ENCODE data around the gene UXT.

UXT gene

DNA sequence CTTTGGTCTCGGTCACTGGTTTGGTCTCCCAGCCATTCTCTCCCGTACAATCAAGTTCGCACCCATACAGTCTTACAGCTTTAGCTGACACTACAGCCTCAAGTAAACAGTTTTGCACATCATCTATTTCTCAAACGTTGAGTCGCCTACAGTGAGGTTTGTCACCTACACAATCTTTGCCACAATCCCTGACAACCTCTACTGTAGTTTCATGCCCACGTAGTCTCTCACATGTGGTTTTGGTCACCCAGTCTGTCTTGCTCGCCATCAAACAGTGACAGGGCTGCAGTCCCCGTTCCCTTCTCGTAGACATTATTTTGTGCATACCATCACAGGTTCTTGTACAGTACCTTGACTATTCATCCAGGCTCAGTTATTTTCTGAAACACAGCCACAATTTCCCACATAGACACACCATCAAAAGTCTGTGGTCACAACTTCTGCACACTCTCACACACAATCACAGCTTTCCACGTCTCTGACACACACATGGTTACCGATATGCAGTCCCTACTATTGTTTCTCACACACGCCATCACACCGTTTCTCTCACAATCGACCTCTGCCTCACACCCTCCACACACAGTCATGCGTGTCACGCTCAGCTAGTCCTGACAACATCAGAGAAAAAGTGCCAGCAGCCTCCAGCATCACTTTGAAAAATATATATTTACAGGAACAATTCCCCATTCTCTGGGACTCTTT lies 24.0 kb downstream of the UXT start:
- Histone ChIP-seq H3K9me3 (ENCODE audit: control insufficient read depth, low read length) (no peaks in the 10 kb centered on the region), H3K27ac (ENCODE audit: insufficient read depth, low read depth, low read length, poor library complexity, severe bottlenecking) (no peak overlapping the region), H3K4me3 (ENCODE audit: insufficient read depth, low read depth, low read length) (no peak overlapping the region), H3K4me1 (ENCODE audit: control insufficient read depth, insufficient read depth, low read length) (peaks cover 4% of the 10 kb centered on the region), H3K27me3 (ENCODE audit: control insufficient read depth, insufficient read depth, low read length, poor library complexity, severe bottlenecking) (no peaks in the 10 kb centered on the region), H3K36me3 (ENCODE audit: control insufficient read depth, insufficient read depth, low read length) (peaks cover 10% of the 10 kb centered on the region)
- WGBS, 2 experiments: 94 to 96% methylated on average over 16 of the region's 16 CpGs

DNA sequence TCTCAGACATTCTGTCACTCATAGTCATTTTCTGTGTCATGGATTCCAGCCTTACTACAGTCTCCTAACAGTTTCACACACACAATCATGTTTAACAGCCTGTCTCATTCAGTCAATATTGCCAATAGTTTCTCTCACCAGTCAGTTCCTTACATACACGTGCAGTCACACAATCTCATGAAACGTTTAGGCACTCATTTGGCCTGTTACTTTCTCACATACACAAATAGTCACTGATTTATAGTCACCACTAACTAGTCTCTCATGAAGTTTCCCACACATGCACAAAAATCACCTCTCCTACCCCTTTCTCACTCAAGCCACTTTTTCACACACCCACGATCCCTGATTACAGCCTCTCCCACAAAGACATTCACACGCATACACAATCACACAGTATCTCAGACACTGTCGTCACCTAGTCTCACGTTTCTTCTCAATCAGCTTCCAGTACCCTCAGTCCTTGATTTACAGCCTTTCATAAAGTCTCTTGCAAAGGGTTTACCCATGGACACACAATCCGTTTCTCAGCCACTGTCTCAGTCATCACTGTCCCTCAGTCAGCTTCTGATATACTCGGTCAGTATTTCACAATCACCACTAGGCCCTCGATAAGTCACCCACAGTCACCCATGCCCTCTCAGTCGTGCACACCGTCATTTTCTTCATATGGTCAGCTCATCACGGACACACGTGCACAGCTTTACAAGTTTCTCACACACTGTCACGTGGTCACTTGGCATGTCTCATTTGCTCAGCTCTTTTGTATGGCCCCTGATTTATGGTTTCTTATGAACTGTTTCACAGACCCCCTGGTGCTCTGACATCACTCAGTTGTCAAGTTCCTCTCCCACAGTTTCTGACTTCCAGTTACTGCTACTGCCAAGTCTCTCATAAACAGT lies 25.0 kb downstream of the UXT start:
- H3K27me3 ChIP-seq (ENCODE audit: control insufficient read depth, insufficient read depth, low read length, poor library complexity, severe bottlenecking): no peaks in the 10 kb centered on the region
- peaks cover under 1% of the 10 kb centered on the region for H3K36me3 ChIP-seq (ENCODE audit: control insufficient read depth, insufficient read depth, low read length)
- H3K4me3 ChIP-seq (ENCODE audit: insufficient read depth, low read depth, low read length): no peak overlapping the region
- no peak overlapping the region for H3K27ac ChIP-seq (ENCODE audit: insufficient read depth, low read depth, low read length, poor library complexity, severe bottlenecking)
- 86 to 89% methylated on average over 14 of the region's 14 CpGs for WGBS, 2 experiments
- H3K4me1 ChIP-seq (ENCODE audit: control insufficient read depth, insufficient read depth, low read length): peaks cover 4% of the 10 kb centered on the region
- no peaks in the 10 kb centered on the region for H3K9me3 ChIP-seq (ENCODE audit: control insufficient read depth, low read length)

DNA sequence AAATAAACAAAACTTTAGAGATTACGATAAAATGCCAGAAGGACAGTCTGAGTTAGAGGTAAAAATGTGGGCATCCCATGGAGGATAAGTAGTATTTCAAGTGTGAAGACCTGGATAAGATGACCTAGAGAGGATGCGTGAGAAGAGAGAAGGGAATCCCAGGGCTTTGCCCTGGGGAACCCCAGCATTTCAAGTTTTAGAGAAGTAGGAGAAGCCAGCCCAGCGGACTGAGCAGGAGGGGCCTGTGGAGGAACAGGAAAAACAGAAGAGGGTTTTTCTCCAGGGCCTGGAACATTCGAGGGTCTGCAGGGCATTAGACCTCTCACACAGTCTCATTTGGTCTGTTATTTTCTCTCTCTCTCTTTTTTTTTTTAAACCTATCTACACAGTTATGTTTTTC lies 26.3 kb downstream of the UXT start:
- H3K4me3 ChIP-seq (ENCODE audit: insufficient read depth, low read depth, low read length): no peak overlapping the region
- no peak overlapping the region for H3K27ac ChIP-seq (ENCODE audit: insufficient read depth, low read depth, low read length, poor library complexity, severe bottlenecking)
- peaks cover 4% of the 10 kb centered on the region for H3K4me1 ChIP-seq (ENCODE audit: control insufficient read depth, insufficient read depth, low read length)
- WGBS, 2 experiments: 67 to 71% methylated on average over 4 of the region's 4 CpGs
- H3K27me3 ChIP-seq (ENCODE audit: control insufficient read depth, insufficient read depth, low read length, poor library complexity, severe bottlenecking): no peaks in the 10 kb centered on the region
- H3K36me3 ChIP-seq (ENCODE audit: control insufficient read depth, insufficient read depth, low read length): no peaks in the 10 kb centered on the region
- no peaks in the 10 kb centered on the region for H3K9me3 ChIP-seq (ENCODE audit: control insufficient read depth, low read length)

DNA sequence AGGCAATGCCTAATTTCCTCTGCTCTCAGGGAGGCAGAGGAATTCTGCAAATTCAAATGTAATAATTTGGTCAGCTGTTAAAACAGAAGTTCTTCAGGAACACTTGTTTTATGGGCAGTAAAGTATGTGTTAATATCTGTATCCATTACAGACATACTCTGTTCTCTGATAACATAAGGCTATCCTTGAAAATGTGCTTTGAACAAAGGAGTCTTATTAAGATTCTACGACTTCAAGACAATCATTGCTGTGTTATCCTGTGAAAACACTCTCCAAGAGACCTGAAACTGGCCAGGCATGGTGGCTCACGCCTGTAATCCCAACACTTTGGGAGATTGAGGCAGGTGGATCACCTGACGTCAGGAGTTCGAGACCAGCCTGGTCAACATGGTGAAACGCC lies 27.3 kb downstream of the UXT start:
- Histone ChIP-seq H3K4me3 (ENCODE audit: insufficient read depth, low read depth, low read length) (no peak overlapping the region), H3K9me3 (ENCODE audit: control insufficient read depth, low read length) (no peaks in the 10 kb centered on the region), H3K4me1 (ENCODE audit: control insufficient read depth, insufficient read depth, low read length) (peaks cover 1% of the 10 kb centered on the region), H3K27me3 (ENCODE audit: control insufficient read depth, insufficient read depth, low read length, poor library complexity, severe bottlenecking) (no peaks in the 10 kb centered on the region), H3K36me3 (ENCODE audit: control insufficient read depth, insufficient read depth, low read length) (no peaks in the 10 kb centered on the region), H3K27ac (ENCODE audit: insufficient read depth, low read depth, low read length, poor library complexity, severe bottlenecking) (no peak overlapping the region)
- 94 to 97% methylated on average over 5 of the region's 5 CpGs for WGBS, 2 experiments

DNA sequence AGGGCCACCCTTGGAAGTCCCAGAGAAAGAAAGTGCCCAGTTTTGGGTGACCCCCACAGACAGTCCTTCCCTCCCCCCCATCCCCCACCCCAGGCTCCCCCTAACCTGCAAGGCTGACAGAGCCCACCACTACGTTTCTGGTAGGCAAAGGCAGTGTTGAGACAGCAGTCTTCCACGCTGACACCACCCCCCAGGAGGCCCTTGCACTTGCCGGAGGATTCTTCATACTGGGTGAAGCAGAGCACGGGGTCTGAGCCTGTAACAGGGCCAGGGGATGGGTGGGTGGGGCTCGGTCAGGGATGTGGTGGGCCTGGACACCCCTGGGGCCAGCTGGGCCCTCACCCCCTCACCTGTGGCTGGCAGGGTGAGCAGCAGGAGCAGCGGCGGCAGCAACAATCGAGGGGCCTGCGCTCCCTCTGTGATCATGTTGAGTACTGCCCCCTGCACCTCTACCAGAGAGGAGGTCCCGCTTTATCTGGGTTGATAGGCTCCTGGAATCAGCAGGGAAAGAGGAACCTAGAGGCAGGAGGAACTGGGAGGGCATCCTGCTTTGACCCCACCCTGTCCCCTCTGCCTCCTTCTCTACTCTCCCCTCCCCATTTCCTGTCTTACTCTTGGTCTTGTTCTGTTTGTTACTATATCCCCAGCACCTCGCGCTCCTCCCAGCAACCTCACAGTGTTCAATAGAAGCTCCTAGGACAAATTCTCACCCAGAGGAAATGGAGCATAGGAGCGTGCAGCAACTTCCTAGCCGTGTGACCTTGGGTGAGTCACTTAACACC lies 29.4 kb downstream of the UXT start, which contains the start of gene CFP:
Gene CFP (minus strand): TSS at position 512 of the 782 bp plus-strand sequence. CDS start 86 bp downstream, at position 426.
- H3K4me1 ChIP-seq (ENCODE audit: control insufficient read depth, insufficient read depth, low read length): no peaks in the 10 kb centered on the region
- no peaks in the 10 kb centered on the region for H3K27me3 ChIP-seq (ENCODE audit: control insufficient read depth, insufficient read depth, low read length, poor library complexity, severe bottlenecking)
- no peak within 1 kb of the TSS for H3K27ac ChIP-seq (ENCODE audit: insufficient read depth, low read depth, low read length, poor library complexity, severe bottlenecking)
- 75 to 76% methylated on average over 13 to 14 of the region's 14 CpGs for WGBS, 2 experiments
- no peak within 1 kb of the TSS for H3K4me3 ChIP-seq (ENCODE audit: insufficient read depth, low read depth, low read length)
- no peaks in the 10 kb centered on the region for H3K9me3 ChIP-seq (ENCODE audit: control insufficient read depth, low read length)
- H3K36me3 ChIP-seq (ENCODE audit: control insufficient read depth, insufficient read depth, low read length): no peaks in the 10 kb centered on the region

DNA sequence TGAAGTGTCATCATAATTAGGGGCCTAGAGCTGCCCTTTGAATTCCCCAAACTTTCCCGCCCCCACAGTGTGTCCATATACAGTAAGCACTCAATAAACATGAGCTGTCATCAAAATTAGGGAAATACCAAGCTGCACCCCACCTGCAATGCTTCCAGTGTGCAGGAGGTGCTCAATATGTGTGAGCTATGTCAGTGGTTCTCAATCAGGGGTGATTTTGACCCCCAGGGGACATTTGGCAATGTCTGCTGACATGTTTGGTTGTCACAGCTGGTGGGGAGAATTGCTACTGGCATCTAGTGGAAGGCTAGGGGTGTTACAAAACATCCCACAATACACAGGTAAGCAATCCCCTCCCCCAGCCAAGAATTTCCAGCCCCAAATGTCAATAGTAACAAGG lies 30.0 kb downstream of the UXT start:
- Histone ChIP-seq H3K27ac (ENCODE audit: insufficient read depth, low read depth, low read length, poor library complexity, severe bottlenecking) (no peak overlapping the region), H3K36me3 (ENCODE audit: control insufficient read depth, insufficient read depth, low read length) (no peaks in the 10 kb centered on the region), H3K27me3 (ENCODE audit: control insufficient read depth, insufficient read depth, low read length, poor library complexity, severe bottlenecking) (no peaks in the 10 kb centered on the region), H3K4me3 (ENCODE audit: insufficient read depth, low read depth, low read length) (no peak overlapping the region), H3K9me3 (ENCODE audit: control insufficient read depth, low read length) (no peaks in the 10 kb centered on the region), H3K4me1 (ENCODE audit: control insufficient read depth, insufficient read depth, low read length) (no peaks in the 10 kb centered on the region)
- WGBS, 2 experiments: 90 to 100% methylated on average over 1 of the region's 1 CpG

DNA sequence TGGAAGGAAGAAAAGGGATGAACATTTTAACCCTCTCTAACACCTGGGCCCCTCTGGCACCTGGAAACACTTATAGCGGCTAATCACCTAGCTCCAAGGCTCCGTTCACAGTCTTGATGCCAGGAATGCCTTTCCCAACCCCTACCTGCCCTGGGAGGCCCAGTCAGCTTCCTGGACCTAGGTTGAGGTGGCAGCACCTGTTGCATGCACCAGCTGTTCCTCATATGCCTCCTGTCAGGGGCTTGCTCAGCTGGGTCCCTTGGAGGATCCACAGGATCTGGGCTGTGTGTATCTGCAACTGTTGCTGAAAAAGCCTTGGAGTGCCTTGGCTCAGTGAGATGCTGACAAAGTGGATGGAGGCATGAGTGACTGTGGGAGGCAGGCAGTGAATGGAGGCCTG lies 33.6 kb downstream of the UXT start:
- no peak overlapping the region for H3K27ac ChIP-seq (ENCODE audit: insufficient read depth, low read depth, low read length, poor library complexity, severe bottlenecking)
- no peak overlapping the region for H3K4me3 ChIP-seq (ENCODE audit: insufficient read depth, low read depth, low read length)
- H3K4me1 ChIP-seq (ENCODE audit: control insufficient read depth, insufficient read depth, low read length): no peaks in the 10 kb centered on the region
- peaks cover 6% of the 10 kb centered on the region for H3K27me3 ChIP-seq (ENCODE audit: control insufficient read depth, insufficient read depth, low read length, poor library complexity, severe bottlenecking)
- H3K36me3 ChIP-seq (ENCODE audit: control insufficient read depth, insufficient read depth, low read length): no peaks in the 10 kb centered on the region
- WGBS, 2 experiments: 93 to 100% methylated on average over 2 of the region's 2 CpGs
- no peaks in the 10 kb centered on the region for H3K9me3 ChIP-seq (ENCODE audit: control insufficient read depth, low read length)

DNA sequence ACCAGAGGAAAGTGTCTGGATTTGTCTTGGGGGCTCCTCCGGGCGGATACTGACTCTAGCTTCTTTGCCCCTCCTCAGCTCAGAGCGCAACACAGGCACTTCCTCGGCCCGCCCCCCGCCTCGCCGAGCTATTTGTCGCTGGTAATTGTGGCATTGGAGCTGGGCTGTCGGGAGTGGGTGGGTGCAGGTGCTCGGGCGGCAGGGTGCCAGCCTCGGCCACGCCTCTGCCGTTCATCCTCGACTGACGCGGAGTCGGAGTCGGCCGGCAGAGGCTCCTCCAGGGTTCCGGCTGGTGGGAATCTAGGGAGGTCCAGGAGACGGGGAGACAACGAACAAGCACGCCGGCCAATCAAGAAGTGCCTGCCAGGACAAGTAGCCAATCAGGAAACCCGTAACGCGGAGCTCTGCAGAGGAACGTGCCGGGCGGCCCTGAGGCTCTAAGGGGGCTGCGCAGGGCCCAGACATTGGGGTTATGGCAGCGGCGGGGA lies 35.4 kb downstream of the UXT start:
- Histone ChIP-seq H3K4me1 (ENCODE audit: control insufficient read depth, insufficient read depth, low read length) (no peaks in the 10 kb centered on the region), H3K36me3 (ENCODE audit: control insufficient read depth, insufficient read depth, low read length) (no peaks in the 10 kb centered on the region), H3K27ac (ENCODE audit: insufficient read depth, low read depth, low read length, poor library complexity, severe bottlenecking) (no peak overlapping the region), H3K9me3 (ENCODE audit: control insufficient read depth, low read length) (no peaks in the 10 kb centered on the region), H3K4me3 (ENCODE audit: insufficient read depth, low read depth, low read length) (peak overlapping the region; percentile 31), H3K27me3 (ENCODE audit: control insufficient read depth, insufficient read depth, low read length, poor library complexity, severe bottlenecking) (peaks cover 14% of the 10 kb centered on the region)
- 0 to 1% methylated on average over 34 to 35 of the region's 35 CpGs for WGBS, 2 experiments

DNA sequence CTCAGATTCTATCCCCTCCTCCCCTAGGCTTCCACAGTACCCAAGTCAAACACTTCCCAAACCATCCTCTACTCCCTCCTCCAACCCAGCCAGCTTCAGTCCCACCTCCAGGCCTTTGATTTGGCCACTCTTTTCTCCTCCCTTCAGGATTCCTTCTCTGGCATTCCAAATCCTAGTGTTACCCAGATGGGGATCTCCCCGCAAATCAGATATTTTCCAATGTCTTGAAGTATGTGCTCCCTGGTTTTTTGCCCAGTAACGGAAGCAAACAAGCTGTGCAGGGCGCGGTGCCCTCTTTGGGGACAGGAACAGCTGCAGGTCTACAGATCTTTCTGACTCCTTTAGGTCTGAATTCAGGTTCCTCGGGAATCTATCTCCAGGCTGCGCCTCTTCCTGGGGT lies 37.1 kb downstream of the UXT start:
- no peak overlapping the region for H3K4me3 ChIP-seq (ENCODE audit: insufficient read depth, low read depth, low read length)
- WGBS, 2 experiments: 87 to 89% methylated on average over 6 of the region's 6 CpGs
- no peaks in the 10 kb centered on the region for H3K9me3 ChIP-seq (ENCODE audit: control insufficient read depth, low read length)

DNA sequence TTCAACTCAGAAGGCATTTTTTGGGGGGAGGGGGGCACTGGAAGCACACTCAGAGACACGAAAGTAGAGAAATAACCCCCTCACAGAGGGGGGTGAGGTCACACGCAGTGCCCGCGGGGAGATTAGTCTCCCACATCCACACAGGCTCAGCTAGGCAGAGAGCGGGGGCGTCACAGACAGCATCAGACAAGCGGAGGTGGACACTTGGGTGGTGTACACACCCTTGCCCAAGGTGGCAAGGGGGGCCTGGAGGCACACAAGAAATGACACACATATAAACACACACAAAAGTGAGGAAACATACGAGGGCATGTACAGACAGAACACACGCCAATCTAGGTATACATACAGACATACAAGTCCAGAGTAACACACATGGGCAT lies 38.7 kb downstream of the UXT start:
- Histone ChIP-seq H3K9me3 (ENCODE audit: control insufficient read depth, low read length) (no peaks in the 10 kb centered on the region), H3K27ac (ENCODE audit: insufficient read depth, low read depth, low read length, poor library complexity, severe bottlenecking) (no peak overlapping the region), H3K4me3 (ENCODE audit: insufficient read depth, low read depth, low read length) (no peak overlapping the region), H3K4me1 (ENCODE audit: control insufficient read depth, insufficient read depth, low read length) (no peaks in the 10 kb centered on the region), H3K36me3 (ENCODE audit: control insufficient read depth, insufficient read depth, low read length) (no peaks in the 10 kb centered on the region), H3K27me3 (ENCODE audit: control insufficient read depth, insufficient read depth, low read length, poor library complexity, severe bottlenecking) (peaks cover 17% of the 10 kb centered on the region)
- 55 to 58% methylated on average over 9 of the region's 9 CpGs for WGBS, 2 experiments

More for the DNA sequence above, 37.1 kb downstream of the UXT start:
- Histone ChIP-seq H3K4me1 (ENCODE audit: control insufficient read depth, insufficient read depth, low read length) (no peaks in the 10 kb centered on the region), H3K27me3 (ENCODE audit: control insufficient read depth, insufficient read depth, low read length, poor library complexity, severe bottlenecking) (peaks cover 17% of the 10 kb centered on the region), H3K36me3 (ENCODE audit: control insufficient read depth, insufficient read depth, low read length) (no peaks in the 10 kb centered on the region), H3K27ac (ENCODE audit: insufficient read depth, low read depth, low read length, poor library complexity, severe bottlenecking) (no peak overlapping the region)
